A673 (cell line): ENCODE measurements around the gene VPS16.

Experiments
- CTCF ChIP-seq: fragments of 300-800, 200-600 bp; sonication (generic); conservative IDR thresholded peaks from 2 replicates; pipeline ENCODE4 v1.5.1; 2017; ENCODE audit warnings: low read depth, mild to moderate bottlenecking, antibody characterized with exemption, low read length, moderate library complexity, mixed read lengths
- EZH2 ChIP-seq: fragments of 200-600 bp; sonication (generic); IDR thresholded peaks from 2 replicates; pipeline ENCODE4 v1.6.1; 2017; ENCODE audit warnings: borderline replicate concordance, low read depth, mild to moderate bottlenecking, mixed read lengths, antibody characterized with exemption, low read length; ENCODE audit not compliant: poor library complexity, severe bottlenecking

DNA sequence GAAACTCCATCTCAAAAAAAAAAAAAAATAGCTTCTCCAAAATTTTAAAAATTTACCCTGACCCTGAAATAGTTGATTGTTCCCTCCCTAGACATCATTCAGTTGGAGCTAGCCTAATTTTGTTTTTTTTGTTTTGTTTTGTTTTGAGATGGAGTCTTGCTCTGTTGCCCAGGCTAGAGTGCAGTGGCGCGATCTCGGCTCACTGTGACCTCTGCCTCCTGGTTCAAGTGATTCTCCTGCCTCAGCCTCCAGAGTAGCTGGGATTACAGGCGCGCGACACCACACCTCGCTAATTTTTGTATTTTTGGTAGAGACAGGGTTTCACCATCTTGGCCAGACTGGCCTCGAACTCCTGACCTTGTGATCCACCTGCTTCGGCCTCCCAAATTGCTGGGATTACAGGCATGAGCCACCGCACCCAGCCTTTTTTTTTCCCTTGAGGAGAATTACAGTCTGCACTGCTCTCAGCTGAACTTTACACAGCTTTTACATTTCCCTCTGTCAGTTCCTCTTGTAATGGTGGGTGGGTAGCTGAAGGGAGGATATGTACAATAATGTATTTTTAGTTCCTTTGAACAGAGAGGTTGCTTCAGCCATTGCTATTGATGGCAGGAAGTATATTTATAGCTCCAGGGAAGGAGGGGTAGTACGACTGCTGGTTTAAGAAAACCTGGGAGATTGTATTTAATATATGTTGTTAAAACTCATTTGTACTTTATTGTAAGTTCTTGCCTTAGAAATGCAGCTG, 60.5 kb downstream of the VPS16 start:
- TF ChIP-seq CTCF: no peak
- TF ChIP-seq EZH2: no peak
